ENCODE results near the gene CIT.

- peak; percentile 68 for TF ChIP-seq CTCF (conservative IDR thresholded peaks at IDR 0.05; ENCODE audit: low read length)
- no peak for TF ChIP-seq EZH2phosphoT487 (IDR thresholded peaks at IDR 0.05; ENCODE audit: borderline replicate concordance)
These were observed 96.2 kb downstream of the CIT start for GRCh38 chr12:119780786-119781434.
